NCI-H526 treated with DMSO at 0.1 percent for 48 hours (cell line): Measurements from ENCODE around the gene C5orf24.
"Not testable (repeated sequence)": the region's sequence is repeated elsewhere in the genome, so short reads cannot be mapped to it uniquely, and the experiment has no call there.

Experiments used
- DNase-seq: peaks from one replicate; lab custom pipeline; 2025; lab: John Stamatoyannopoulos, UW

The C5orf24 gene

DNA sequence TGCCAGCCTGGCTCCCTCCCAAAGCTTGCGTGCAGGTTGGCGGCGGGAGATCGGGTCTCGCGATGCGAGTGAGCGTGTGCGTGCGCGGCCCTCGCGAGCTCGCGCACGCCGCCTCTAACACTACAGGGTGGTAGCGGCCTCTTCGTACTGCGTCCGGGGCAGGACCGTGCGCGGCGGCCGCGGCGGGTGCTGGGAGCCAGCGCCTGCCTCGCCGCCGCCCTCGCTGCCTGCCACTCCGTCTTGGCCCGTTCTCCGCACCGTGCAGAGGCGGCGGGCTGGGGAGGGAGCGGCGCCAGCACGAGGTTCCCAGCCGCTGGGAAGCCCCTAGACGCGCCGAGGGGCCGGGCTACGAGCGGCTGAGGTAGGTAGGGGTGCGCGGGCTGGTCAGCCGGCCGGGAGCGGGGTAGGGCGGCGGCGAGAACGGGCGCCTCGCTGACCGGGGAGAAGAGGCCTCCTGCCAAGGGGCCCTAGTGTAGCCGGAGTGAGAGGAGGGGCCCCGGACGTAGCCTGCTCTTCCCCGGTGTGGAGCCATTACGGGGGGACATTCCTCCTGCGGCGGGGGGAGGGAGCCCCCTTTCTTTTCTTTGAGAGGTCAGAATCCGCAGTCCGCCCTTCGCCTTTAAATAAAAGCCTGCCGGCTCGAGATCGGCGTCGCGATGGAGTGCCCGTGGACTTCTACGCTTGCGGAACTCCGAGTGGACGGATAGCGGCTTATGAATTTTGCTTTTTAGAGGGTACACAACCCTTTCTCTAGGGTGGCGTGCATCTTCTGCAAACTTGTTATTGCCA is at the start of gene C5orf24:
C5orf24 (plus strand) TSS at position 117 of the 789 bp plus-strand sequence. CDS start 8,933 bp downstream, outside the sequence.
- peak; percentile 53 for DNase-seq

DNA sequence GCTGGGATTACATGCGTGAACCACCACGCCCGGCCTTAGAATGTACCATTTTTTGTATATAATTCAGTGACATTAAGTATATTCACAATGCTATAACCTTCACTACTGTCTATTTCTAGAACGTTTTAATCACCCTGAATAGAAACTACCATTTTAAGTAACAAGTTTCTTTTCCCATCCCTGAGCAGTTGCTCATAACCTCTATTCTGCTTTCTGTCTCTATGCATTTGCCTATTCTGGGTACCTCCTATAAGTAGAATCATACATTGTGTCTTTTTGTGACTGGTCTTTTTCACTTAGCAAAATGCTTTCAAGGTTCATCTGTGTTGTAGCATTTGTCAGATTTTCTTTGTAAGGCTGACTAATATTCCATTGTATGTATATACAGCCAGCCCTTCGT is 47.3 kb upstream of the C5orf24 start:
- no peak for DNase-seq

DNA sequence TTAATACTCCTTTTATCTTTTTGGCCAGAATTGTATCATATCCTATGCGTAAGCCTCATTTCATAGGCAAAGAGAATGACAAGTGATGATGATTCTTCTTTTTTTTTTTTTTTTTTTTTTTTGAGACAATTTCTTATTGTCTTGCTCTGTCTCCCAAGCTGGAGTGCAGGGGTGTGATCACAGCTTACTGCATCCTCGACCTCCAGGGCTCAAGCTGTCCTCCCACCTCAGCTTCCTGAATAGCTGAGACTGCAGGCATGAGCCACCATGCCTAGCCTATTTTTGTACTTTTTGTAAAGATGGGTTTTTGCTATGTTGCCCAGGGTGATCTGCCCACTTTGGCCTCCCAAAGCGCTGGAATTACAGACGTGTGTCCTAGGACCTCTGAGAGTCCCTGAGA is 41.9 kb upstream of the C5orf24 start:
- no peak for DNase-seq

DNA sequence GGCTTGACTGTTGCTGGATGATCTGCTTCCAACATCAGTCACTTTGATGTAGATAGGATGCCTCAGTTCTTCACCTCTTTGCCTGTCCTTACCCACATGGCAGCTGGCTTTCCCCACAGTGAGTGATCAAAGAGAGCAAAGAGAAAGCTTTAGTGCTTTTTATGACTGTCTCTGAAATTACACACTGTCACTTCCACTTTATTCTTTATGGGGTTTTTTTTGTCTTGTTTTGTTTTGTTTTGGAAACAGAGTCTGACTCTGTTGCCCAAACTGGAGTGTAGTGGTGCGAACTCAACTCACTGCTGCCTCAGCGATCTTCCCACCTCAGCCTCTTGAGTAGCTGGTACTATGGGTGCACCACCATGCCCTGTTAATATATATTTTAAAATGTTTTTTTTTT is 32.4 kb upstream of the C5orf24 start:
- no peak for DNase-seq

DNA sequence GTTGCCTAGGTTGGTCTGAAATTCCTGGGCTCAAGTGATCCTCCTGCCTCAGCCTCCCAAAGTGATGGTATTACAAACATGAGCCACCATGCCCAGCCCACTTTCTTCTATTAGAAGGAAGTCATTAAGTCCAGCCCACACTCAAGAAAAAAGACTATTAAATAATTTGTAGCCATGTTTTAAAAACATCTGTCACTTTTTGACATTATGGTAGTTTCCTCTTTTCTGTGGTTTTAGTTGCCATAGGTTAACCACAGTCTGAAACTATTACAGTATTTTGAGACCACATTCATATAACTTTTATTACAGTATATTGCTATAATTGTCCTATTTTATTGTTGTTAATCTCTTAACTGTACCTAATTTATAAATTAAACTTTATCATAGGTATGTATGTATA is 31.9 kb upstream of the C5orf24 start:
- DNase-seq = no peak

DNA sequence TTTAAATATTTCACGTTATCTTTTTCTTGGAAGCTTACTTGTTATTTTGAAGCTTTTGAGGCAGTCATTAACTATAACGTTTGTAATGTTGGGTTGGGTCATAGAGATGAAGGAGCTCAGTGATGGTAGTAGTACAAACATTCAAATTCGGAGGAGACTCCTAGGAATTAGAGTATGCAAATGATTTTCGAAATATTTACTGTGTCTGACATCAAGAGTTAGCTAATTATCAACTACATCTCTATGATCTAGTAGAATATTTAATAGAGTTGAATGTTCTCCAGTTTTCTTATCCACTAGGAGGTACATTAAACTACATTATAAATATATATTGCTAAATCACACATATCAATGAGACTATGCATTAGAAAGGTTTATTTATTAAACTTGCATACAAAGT is 28.8 kb upstream of the C5orf24 start:
- no peak for DNase-seq

DNA sequence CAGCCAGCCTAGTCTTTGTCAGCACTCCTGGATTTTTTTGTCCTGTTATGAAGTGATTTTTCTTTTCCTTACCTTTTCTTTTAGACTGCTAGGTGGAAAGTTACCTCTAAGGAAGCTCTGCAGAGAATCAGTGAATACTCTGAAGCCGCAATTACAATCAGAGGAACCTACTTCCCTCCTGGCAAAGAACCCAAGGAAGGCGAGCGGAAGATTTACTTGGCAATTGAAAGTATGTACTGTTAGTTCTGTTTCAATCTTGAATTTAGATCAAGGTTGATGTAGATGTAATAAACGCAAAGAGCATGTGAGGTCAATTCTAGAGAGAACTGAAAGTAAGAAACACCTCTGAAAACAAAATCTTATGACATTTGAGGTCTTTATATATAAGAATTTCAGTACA is 27.0 kb upstream of the C5orf24 start:
- no peak for DNase-seq

DNA sequence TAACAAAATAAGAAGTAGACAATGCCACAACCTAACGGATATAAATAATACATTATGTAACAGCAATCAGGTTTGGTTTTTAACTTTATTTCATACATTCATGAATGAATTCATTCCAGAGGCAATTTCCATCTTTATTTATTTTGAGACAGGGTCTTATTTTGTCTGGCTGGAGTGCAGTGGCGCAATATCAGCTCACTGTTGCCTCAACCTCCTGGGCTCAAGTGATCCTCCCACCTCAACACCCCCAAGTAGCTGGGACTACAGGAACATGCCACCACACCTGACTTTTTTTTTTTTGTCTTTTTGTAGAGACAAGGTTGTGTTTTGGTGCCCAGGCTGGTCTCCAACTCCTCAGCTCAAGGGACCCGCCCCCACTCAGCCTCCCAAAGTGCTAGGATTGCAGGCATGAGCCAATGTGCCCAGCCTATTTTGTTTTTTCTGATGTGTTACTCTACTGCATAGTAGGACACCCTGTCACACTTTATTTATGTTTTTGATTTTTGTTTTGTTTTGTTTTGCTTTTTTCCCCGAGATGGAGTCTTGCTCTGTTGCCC is 26.3 kb upstream of the C5orf24 start:
- no peak for DNase-seq

DNA sequence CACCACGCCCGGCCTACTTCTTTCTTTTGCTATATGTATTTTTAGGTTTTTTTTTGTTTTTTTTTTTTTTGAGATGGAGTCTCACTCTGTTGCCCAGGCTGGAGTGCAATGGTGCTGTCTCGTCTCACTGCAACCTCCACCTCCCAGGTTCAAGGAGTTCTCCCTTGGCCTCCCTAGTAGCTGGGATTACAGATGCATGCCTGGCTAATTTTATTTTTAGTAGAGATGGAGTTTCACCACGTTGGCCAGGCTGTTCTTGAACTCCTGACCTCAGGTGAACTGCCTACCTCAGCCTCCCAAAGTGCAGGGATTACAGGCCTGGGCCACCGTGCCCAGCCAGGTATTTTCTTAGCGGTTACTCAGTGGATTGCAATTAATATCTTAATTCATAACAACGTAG is 23.9 kb upstream of the C5orf24 start:
- no peak for DNase-seq

DNA sequence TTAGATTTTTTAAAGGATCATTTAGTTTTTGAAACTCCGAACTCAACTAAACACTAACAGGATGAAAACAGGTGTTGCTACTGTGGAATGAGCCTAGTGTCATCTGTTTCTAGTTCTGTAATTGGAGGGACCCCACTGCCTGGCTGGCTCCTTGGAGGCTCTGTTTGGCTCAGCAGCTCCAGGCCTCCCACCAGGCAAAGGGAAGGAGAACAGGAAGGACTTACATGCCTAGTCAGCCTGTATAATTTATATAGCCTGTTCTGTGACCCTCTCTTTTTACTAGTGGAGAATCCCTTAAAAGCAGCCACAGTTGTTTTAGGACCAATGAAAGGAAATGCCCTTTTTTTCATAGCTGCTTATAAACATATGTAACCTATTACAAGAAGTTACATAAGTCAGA is 21.1 kb upstream of the C5orf24 start:
- no peak for DNase-seq

DNA sequence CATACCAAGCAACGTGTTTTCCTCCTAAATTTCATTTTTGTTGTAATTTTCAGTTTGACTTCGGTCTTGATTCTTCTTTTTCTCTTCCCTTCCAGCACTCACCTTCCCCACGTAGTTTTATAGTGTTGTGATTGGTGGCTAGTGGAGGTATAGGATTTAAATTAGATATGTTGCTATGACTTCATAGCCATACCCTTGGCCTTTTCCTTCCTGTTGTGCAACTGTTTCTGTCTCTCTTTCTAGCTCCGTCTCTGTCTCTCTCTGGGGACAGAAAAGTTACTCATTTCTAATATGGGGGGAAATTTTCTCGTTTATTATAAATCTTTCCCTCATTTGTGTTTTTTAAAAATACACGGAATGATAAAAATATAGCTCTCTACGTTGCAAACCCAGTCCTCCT is 20.6 kb upstream of the C5orf24 start:
- no peak for DNase-seq

DNA sequence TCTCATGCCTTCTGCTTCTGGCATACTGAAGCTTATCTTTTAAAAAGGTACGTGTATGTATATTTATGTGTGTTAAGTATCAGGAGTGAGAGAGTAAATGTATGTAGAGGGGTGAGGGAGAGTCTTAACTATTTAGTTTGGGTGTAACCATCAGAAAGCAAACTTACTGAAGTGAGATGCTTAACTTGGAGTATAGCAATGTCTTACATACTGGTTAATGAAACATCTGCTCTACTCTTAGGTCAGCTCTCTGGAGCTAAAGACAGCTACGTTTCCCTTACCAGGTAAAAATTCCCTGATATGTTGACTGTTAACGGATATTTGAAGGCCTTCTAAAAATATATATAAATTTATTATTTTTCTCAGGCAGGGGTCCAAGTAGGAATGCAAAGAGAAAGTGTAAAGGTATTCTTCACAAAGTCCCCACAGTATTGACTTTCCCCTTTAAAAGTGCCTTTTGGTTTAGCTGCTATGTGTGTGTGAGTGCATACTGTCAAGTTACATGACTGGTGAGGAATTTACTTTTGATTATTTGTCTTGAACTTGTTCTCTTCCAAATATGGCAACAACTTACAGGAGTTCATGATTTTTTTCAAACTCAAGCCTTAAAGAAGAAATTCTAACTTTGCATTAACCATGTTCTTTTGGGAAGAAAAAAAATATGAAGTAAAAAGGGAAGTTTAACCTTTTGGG is 12.3 kb upstream of the C5orf24 start:
- DNase-seq = no peak

DNA sequence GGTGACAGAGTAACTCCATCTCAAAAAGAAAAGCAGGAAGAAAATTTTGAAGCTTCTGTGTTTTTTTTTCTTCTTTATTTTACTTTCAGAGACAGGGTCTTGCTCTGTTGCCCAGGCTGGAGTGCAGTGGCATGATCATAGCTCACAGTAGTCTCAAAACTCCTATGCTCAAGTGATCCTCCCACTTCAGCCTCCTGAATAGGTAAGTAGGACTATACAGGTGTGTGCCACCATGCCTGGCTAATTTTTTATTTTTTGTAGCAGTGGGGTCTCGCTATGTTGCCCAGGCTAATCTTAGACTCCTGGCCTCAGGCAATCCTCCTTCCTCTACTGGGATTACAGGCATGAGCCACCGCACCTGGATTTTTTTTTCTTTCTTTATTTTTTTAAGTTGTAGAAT is 10.1 kb upstream of the C5orf24 start:
- DNase-seq = no peak

DNA sequence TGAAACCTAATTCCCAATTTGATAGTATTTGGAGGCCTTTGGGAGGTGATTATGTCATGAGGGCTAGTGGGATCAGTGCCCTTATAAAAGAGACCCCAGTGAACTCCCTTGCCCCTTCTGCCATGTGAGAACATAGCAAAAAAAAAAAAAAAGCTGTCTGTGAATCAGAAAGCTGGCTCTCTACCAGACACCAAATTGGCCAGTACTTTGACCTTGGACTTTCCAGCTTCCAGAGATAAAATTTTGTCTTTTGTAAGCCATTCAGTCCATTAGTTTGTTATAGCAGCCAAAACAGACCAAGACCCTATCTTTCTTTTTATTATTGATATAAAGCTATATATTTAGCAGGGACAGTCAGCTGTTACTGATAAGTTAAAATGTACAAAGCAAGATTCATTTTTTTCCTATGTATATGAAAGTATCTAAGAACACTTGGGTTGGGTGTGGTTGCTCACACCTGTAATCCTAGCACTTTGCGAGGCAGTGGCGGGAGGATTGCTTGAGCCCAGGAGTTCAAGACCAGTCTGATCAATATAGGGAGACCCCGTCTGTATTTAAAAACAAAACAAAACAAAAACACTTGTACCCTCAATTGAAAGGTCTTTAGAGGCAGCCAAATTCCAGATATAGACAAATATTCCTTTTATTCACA is 8.1 kb upstream of the C5orf24 start:
- no peak for DNase-seq

DNA sequence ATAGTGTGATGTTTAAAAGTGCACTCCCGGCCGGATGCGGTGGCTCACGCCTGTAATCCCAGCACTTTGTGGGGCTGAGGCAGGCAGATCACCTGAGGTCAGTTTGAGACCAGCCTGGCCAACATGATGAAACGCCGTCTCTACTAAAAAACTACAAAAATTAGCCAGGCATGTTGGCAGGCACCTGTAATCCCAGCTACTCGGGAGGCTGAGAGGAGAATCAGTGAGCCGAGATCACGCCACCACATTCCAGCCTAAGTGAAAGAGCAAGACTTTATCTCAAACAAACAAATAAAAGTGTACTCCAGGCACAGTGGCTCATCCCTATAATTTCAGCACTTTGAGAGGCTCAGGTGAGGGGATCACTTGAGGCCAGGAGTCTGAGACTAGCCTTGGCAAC is 7.4 kb upstream of the C5orf24 start:
- DNase-seq = not testable (repeated sequence)

DNA sequence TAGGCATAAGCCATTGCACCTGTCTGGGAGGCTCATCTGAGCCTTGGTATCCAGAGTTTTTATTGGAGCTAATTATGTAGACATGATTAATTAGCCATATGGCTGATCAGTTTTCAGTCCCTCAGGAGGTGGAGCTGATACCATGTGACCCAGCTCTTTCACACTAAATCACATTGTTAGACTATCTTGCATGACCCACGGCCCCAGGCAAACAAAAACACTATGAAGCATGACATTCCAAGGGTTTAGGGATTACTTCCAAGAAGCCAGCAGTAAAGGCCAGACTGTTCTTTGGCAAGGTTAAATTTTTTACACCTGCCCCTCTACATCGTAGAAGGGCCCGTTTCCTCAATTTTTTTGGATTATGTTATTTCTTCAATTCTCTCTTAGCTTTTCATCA is 5.0 kb upstream of the C5orf24 start:
- no peak for DNase-seq

DNA sequence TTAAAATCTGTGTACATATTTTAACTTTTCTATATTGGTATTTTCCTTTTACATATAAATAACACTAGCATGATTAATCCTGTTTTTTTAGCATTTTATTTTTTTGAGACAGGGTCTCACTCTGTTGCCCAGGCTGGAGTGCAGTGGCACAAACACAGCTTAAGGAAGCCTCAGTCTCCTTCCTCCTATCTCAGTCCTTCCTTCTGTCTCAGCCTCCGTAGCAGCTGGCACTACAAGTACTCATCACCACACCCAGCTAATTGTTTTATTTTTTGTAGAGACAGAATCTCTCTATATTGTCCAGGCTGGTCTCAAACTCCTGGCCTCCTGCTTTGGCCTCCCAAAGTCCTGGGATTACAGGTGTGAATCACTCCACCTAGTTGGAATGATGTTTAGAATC is 1.5 kb upstream of the C5orf24 start:
- no peak for DNase-seq

DNA sequence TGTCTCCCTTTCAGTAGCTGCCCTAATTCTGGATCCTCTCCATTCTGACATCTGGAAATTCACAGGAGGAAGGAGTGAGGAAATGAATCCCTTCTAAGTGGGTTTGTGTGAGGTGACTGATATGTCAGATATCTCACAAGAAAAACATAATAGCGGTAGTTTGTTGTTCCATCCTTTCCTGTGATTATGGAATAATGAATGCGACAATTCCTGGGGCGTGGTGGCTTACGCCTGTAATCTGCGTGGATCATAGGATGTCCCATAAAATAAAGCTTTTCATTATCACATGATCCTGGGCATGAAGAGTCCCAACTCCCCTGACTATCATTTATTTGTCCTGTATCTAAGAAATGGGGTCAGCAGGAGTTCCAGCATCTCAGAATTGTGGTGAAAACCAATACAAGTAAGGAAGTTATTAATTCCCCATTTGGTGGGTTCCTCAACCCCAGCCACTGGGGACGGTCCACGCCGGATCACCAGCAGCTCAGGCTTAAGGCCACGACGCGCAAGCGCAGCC is 375 bp upstream of the C5orf24 start:
- DNase-seq = no peak

DNA sequence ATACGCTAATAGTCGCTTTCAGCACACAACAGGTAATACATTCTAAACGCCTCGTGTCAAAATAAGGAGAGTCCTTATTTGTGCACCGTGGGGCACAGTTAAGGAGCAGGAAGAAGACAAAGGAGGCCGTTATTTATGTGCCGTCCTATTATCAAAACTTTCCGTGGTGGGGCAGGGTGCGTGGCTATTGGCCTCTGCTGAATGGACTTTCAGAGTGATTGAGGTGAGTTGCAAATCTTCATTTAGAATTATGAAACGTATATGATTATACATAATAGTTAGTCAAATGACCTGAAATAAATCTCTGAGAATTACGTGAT is 833 bp downstream of the C5orf24 start:
- DNase-seq = no peak

DNA sequence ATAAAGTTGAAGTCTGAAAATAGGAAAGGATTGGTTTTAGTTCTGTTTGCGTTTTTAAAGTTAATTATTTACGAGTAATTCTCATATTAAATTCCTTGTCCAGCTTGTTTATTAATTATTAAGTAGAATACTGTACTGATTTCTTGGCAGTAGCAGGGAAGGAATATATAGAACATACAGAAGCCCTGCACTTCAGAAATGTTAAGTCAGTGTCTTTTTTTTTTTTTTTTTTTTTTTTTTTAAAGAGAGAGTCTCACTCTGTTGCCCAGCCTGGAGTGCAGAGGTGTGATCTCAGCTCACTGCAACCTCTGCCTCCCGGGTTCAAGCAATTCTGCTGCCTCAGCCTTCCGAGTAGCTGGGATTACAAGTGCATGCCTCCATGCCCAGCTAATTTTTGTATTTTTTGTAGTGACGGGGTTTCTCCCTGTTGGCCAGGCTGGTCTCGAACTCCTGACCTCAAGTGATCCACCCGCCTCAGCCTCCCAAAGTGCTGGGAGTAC is 3.7 kb downstream of the C5orf24 start:
- not testable (repeated sequence) for DNase-seq

DNA sequence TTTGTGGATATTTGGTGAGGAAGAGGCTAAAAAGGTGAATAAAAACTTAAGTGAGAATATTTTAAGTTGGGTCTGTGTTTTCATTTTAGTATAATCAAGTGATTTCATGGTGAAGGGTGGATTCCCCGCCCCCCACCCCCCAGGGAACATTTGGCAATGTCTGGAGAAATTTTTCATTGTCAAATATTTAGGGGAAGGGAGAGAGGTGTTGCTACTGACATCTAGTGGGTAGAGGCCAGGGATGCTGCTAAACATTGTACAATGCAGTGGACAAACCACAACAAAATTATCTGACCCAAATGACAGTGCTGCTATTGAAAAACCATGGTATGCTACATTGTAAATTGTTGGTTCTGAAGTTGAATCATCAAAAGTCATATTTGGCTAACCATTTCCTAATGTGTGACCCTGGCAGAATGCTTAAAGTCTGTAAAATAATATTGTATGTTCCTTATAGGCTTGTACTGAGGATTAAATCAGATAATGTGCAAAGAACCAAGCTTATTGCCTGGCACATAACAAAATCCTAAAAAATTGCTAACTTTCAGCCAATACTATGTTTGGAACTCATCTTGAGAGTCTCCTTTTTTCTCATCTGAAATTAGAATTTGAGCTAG is 5.6 kb downstream of the C5orf24 start:
- no peak for DNase-seq

DNA sequence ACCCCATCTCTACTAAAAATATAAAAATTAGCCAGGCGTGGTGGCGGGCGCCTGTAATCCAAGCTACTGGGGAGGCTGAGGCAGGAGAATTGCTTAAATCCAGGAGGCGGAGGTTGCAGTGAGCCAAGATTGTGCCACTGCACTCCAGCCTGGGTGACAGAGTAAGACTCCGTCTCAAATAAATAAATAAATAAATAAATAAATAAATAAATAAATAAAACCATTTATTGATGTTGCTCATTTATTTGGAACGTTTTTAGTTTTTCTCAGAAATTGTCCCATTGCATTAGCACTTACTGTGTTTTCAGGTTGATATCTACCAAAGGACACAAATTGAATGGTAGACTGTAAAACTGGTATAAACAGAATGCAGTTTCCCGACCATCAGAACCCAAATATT is 10.7 kb downstream of the C5orf24 start:
- not testable (repeated sequence) for DNase-seq
